IPS-18a (cell line): ENCODE data around the gene CTSD.

ENCODE experiments used
- H3K27ac ChIP-seq: one replicate; pipeline ENCODE4 v1.5.1; 2013; ENCODE audit warnings: low read length
- H3K27me3 ChIP-seq: one replicate; pipeline ENCODE4 v1.6.1; 2013; ENCODE audit warnings: mild to moderate bottlenecking, low read length; ENCODE audit not compliant: control insufficient read depth, insufficient read depth
- H3K36me3 ChIP-seq: one replicate; pipeline ENCODE4 v1.6.1; 2013; ENCODE audit warnings: low read depth, low read length; ENCODE audit not compliant: control insufficient read depth
- H3K4me1 ChIP-seq: one replicate; pipeline ENCODE4 v1.6.1; 2013; ENCODE audit warnings: low read depth, low read length; ENCODE audit not compliant: control insufficient read depth
- H3K4me3 ChIP-seq: one replicate; pipeline ENCODE4 v1.5.1; 2013; ENCODE audit warnings: low read length
- H3K9ac ChIP-seq: one replicate; pipeline ENCODE4 v1.6.1; 2013; ENCODE audit warnings: mild to moderate bottlenecking, low read length, moderate library complexity
- H3K9me3 ChIP-seq: one replicate; pipeline ENCODE4 v1.6.1; 2013; ENCODE audit warnings: low read depth, low read length; ENCODE audit not compliant: control insufficient read depth

CTSD gene

GRCh38 chr11:1744137-1744886, 19.4 kb downstream of the CTSD start:
- Histone ChIP-seq H3K27me3 (peaks cover 20% of the 10 kb centered on the region), H3K4me1 (no peaks in the 10 kb centered on the region), H3K9me3 (no peaks in the 10 kb centered on the region)

GRCh38 chr11:1743585-1744136, 20.1 kb downstream of the CTSD start:
- H3K4me3 ChIP-seq, result no peak overlapping the region
- no peaks in the 10 kb centered on the region for H3K4me1 ChIP-seq
- H3K9me3 ChIP-seq, result no peaks in the 10 kb centered on the region
- H3K27me3 ChIP-seq, result peaks cover 14% of the 10 kb centered on the region
- no peak overlapping the region for H3K27ac ChIP-seq
- no peaks in the 10 kb centered on the region for H3K36me3 ChIP-seq
- no peak overlapping the region for H3K9ac ChIP-seq

More at GRCh38 chr11:1744137-1744886, 19.4 kb downstream of the CTSD start:
- Histone ChIP-seq H3K27ac (no peak overlapping the region), H3K36me3 (no peaks in the 10 kb centered on the region), H3K9ac (no peak overlapping the region), H3K4me3 (no peak overlapping the region)

DNA sequence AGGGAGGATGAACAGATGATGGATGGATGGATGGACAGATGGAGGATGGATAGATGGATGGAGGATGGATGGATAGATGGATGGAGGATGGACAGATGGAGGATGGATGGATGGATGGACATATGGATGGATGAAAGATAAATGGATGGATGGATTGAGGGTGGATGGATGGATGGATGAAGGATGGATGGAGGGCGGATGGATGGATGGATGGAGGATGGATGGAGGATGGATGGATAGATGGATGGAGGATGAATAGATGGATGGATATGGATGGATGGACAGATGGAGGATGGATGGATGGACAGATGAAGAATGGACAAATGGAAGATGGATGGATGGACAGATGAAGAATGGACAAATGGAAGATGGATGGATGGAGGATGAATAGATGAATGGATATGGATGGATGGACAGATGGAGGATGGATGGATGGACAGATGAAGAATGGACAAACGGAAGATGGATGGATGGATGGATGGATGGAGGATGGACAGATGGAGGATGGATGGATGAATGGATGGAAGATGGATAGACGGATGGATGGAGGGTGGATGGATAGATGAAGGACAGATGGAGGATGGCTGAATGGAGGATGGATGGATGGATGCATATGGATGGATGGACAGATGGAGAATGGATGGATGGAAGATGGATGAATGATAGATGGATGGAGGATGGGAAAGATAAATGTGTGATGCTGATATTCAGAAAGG, 20.7 kb downstream of the CTSD start:
- Histone ChIP-seq H3K4me3 (no peak overlapping the region), H3K27ac (no peak overlapping the region), H3K9me3 (no peaks in the 10 kb centered on the region), H3K27me3 (peaks cover 8% of the 10 kb centered on the region), H3K9ac (no peak overlapping the region), H3K4me1 (no peaks in the 10 kb centered on the region), H3K36me3 (no peaks in the 10 kb centered on the region)

- peaks cover 1% of the 10 kb centered on the region for H3K27me3 ChIP-seq
- H3K36me3 ChIP-seq, result no peaks in the 10 kb centered on the region
- H3K4me1 ChIP-seq, result no peaks in the 10 kb centered on the region
- H3K9ac ChIP-seq, result no peak overlapping the region
- no peak overlapping the region for H3K27ac ChIP-seq
- H3K9me3 ChIP-seq, result no peaks in the 10 kb centered on the region
- H3K4me3 ChIP-seq, result no peak overlapping the region
Measured at GRCh38 chr11:1742371-1742770, 21.4 kb downstream of the CTSD start.

GRCh38 chr11:1741741-1742140, 22.0 kb downstream of the CTSD start:
- Histone ChIP-seq H3K9ac (no peak overlapping the region), H3K9me3 (no peaks in the 10 kb centered on the region), H3K4me3 (no peak overlapping the region), H3K4me1 (no peaks in the 10 kb centered on the region), H3K36me3 (no peaks in the 10 kb centered on the region), H3K27ac (no peak overlapping the region), H3K27me3 (no peaks in the 10 kb centered on the region)

GRCh38 chr11:1740786-1741530, 22.8 kb downstream of the CTSD start:
- Histone ChIP-seq H3K4me3 (no peak overlapping the region), H3K27me3 (no peaks in the 10 kb centered on the region), H3K9ac (no peak overlapping the region), H3K36me3 (no peaks in the 10 kb centered on the region), H3K27ac (no peak overlapping the region), H3K4me1 (no peaks in the 10 kb centered on the region), H3K9me3 (no peaks in the 10 kb centered on the region)

DNA sequence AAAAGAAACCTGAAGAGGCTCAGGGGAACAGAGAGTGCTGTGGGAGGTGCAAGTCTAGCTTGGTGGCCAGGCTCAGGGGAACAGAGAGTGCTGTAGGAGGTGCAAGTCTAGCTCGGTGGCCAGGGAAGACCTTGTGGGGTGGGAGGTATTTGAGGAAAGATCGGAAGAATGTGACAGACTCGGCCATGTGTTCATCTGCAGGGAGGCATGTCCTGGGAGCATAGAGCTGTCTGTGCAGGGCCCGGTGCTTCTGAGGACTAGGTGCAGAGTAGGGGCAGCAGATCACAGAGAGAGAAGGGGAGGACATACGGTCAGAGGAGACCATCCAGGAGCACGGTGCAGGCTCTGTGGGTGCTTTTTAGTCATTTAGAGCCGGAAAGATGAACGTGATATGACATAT, 24.2 kb downstream of the CTSD start:
- no peaks in the 10 kb centered on the region for H3K36me3 ChIP-seq
- no peak overlapping the region for H3K4me3 ChIP-seq
- no peak overlapping the region for H3K9ac ChIP-seq
- H3K9me3 ChIP-seq, result no peaks in the 10 kb centered on the region
- no peaks in the 10 kb centered on the region for H3K4me1 ChIP-seq
- no peaks in the 10 kb centered on the region for H3K27me3 ChIP-seq
- H3K27ac ChIP-seq, result no peak overlapping the region

- Histone ChIP-seq H3K4me1 (no peaks in the 10 kb centered on the region), H3K9ac (no peak overlapping the region), H3K27ac (no peak overlapping the region), H3K9me3 (no peaks in the 10 kb centered on the region), H3K27me3 (no peaks in the 10 kb centered on the region), H3K36me3 (no peaks in the 10 kb centered on the region), H3K4me3 (no peak overlapping the region)
Measured at GRCh38 chr11:1738380-1738779, 25.3 kb downstream of the CTSD start.

- Histone ChIP-seq H3K27ac (no peak overlapping the region), H3K27me3 (no peaks in the 10 kb centered on the region), H3K4me3 (no peak overlapping the region), H3K4me1 (no peaks in the 10 kb centered on the region), H3K9ac (no peak overlapping the region), H3K9me3 (no peaks in the 10 kb centered on the region), H3K36me3 (no peaks in the 10 kb centered on the region)
Measured at GRCh38 chr11:1737080-1737757, 26.5 kb downstream of the CTSD start.

DNA sequence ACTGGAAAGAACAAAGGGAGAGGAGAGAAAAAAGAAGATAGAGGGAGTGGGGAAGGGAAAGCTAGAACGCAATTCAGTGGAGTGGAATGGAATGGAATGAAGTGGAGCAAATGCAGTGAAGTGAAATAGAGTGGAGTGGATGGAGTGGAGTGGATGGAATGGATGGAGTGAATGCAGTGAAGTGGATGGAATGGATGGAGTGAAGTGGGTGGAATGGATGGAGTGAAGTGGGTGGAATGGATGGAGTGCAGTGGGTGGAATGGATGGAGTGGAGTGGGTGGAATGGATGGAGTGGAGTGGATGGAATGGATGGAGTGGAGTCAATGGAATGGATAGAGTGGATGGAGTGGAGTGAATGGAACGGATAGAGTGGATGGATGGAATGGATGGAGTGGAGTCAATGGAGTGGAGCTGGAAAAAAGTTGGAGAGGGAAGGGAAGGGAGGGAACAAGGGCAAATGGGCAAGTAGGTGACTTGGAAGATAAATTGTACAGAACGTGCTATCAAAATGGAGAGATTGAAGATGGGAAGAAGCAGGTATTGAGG, 27.2 kb downstream of the CTSD start:
- H3K9me3 ChIP-seq, result no peaks in the 10 kb centered on the region
- H3K27me3 ChIP-seq, result no peaks in the 10 kb centered on the region
- no peak overlapping the region for H3K27ac ChIP-seq
- H3K4me1 ChIP-seq, result no peaks in the 10 kb centered on the region
- no peak overlapping the region for H3K4me3 ChIP-seq
- H3K9ac ChIP-seq, result no peak overlapping the region
- H3K36me3 ChIP-seq, result no peaks in the 10 kb centered on the region

DNA sequence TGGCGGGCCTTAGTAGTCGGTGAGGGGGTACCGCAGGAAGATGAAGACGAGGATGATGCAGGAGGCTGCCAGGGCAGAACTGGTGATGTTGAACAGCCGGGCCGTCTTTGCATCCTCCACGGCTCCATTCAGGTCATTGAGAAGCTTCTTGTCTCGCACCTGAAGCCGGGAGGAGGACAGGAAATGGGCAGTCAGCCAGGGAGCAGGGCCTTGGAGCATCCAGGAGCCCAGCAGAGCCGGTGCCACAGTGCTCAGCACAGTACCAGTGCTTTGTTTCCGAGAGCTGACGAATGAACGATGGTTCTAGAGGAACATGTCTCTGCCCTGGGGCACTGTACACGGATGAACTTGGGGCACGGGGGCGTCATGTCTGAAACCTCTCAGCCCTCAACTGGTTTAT, 28.5 kb downstream of the CTSD start:
- no peak overlapping the region for H3K27ac ChIP-seq
- no peaks in the 10 kb centered on the region for H3K9me3 ChIP-seq
- H3K9ac ChIP-seq, result no peak overlapping the region
- H3K4me3 ChIP-seq, result no peak overlapping the region
- H3K4me1 ChIP-seq, result no peaks in the 10 kb centered on the region
- H3K36me3 ChIP-seq, result no peaks in the 10 kb centered on the region
- no peaks in the 10 kb centered on the region for H3K27me3 ChIP-seq
